GM23248 (cell line): ENCODE measurements around the gene ANXA6.

Source experiments
- EZH2 ChIP-seq: fragments of 200-600 bp; sonication (generic); IDR thresholded peaks from 2 replicates; pipeline ENCODE4 v1.6.1; 2018; ENCODE audit warnings: antibody characterized with exemption, mild to moderate bottlenecking; ENCODE audit not compliant: insufficient read depth, poor library complexity, severe bottlenecking
- EZH2phosphoT487 ChIP-seq: fragments of 200-600 bp; sonication (generic); IDR thresholded peaks from 2 replicates; pipeline ENCODE4 v1.6.1; 2018; ENCODE audit warnings: antibody characterized with exemption, moderate library complexity, mild to moderate bottlenecking, low read depth; ENCODE audit not compliant: insufficient read depth

DNA sequence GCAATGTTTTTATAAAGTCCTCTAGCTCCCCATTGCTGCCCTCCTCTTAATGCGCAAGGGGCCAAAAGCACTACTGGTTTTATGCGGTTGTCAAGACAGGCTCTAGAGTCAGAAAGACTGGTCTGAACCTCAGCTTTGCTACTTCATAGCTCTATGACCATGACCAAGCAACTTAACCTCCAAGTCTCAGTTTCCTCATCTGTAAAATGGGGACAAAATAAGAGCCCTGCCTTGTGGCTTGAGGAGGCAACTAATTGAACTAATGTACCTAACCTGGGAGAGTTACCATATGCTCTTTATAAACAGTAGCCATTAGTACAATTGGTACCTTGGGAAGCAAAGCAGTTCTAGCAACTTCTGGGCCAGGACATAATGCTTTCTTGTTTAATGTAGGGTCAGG, 36.5 kb downstream of the ANXA6 start:
- TF ChIP-seq EZH2: no peak
- no peak for TF ChIP-seq EZH2phosphoT487
